ENCODE results near the gene PHF10.
"Not testable (repeated sequence)": the region's sequence is repeated elsewhere in the genome, so short reads cannot be mapped to it uniquely, and the experiment has no call there.

The PHF10 gene

GRCh38 chr6:169724494-169725124, at the start of gene PHF10:
Gene PHF10, minus strand, starts transcription at chr6:169724500. Its CDS starts 569 bp downstream, at chr6:169723931.
- DNase-seq (ENCODE audit: low read depth in 2 of 2) = peak; percentile 50 to 56

- no peak for DNase-seq (ENCODE audit: low read depth in 2 of 2)
Measured at GRCh38 chr6:169766921-169767736, 42.8 kb upstream of the PHF10 start.

- DNase-seq (ENCODE audit: low read depth in 2 of 2) = no peak
Measured at GRCh38 chr6:169766232-169766631, 41.9 kb upstream of the PHF10 start.

- not testable (repeated sequence) for DNase-seq (ENCODE audit: low read depth in 2 of 2)
Measured at GRCh38 chr6:169765789-169766188, 41.5 kb upstream of the PHF10 start.

- DNase-seq (ENCODE audit: low read depth in 2 of 2) = no peak
Measured at GRCh38 chr6:169763881-169764280, 39.6 kb upstream of the PHF10 start.

GRCh38 chr6:169763308-169763707, 39.0 kb upstream of the PHF10 start:
- no peak for DNase-seq (ENCODE audit: low read depth in 2 of 2)

GRCh38 chr6:169755162-169755561, 30.9 kb upstream of the PHF10 start:
- no peak for DNase-seq (ENCODE audit: low read depth in 2 of 2)

- DNase-seq (ENCODE audit: low read depth in 2 of 2) = no peak
Measured at GRCh38 chr6:169752074-169752623, 27.8 kb upstream of the PHF10 start.

GRCh38 chr6:169751242-169752073, 27.2 kb upstream of the PHF10 start, which contains the start of the genes DYNLT2 and ERMARD:
Gene DYNLT2, minus strand, starts transcription at chr6:169751572. Its CDS starts 114 bp downstream, at chr6:169751458.
Gene ERMARD, plus strand, starts transcription at chr6:169751622. Its CDS starts 36 bp downstream, at chr6:169751658.
- peak; percentile 88 to 89 for DNase-seq (ENCODE audit: low read depth in 2 of 2)

- no peak for DNase-seq (ENCODE audit: low read depth in 2 of 2)
Measured at GRCh38 chr6:169746556-169746955, 22.3 kb upstream of the PHF10 start.

- no peak for DNase-seq (ENCODE audit: low read depth in 2 of 2)
Measured at GRCh38 chr6:169745405-169745804, 21.1 kb upstream of the PHF10 start.

- DNase-seq (ENCODE audit: low read depth in 2 of 2) = no peak
Measured at GRCh38 chr6:169741344-169741743, 17.0 kb upstream of the PHF10 start.

- DNase-seq (ENCODE audit: low read depth in 2 of 2) = no peak
Measured at GRCh38 chr6:169738976-169739529, 14.8 kb upstream of the PHF10 start.

- DNase-seq (ENCODE audit: low read depth in 2 of 2) = no peak
Measured at GRCh38 chr6:169738204-169738975, 14.1 kb upstream of the PHF10 start.

GRCh38 chr6:169729961-169730360, 5.7 kb upstream of the PHF10 start:
- no peak for DNase-seq (ENCODE audit: low read depth in 2 of 2)

- no peak for DNase-seq (ENCODE audit: low read depth in 2 of 2)
Measured at GRCh38 chr6:169726963-169727362, 2.7 kb upstream of the PHF10 start.

- DNase-seq (ENCODE audit: low read depth in 2 of 2) = no peak
Measured at GRCh38 chr6:169726049-169726400, 1.7 kb upstream of the PHF10 start.

GRCh38 chr6:169725125-169726048, 1.1 kb upstream of the PHF10 start:
- DNase-seq (ENCODE audit: low read depth in 2 of 2) = no peak

- DNase-seq (ENCODE audit: low read depth in 2 of 2) = no peak
Measured at GRCh38 chr6:169723991-169724493, 258 bp downstream of the PHF10 start.
